GM12874 (cell line): ENCODE data around the gene TANC1.

ENCODE experiments used
- CTCF ChIP-seq: IDR thresholded peaks from 2 replicates; pipeline ENCODE4 v1.5.1; 2011; ENCODE audit warnings: low read depth, mild to moderate bottlenecking, control low read depth, low read length, moderate library complexity; ENCODE audit not compliant: insufficient read depth

TANC1 gene

GRCh38 chr2:159017837-159018236 is 49.4 kb downstream of the TANC1 start:
- no peak for TF ChIP-seq CTCF

GRCh38 chr2:159019021-159019420 is 50.6 kb downstream of the TANC1 start:
- TF ChIP-seq CTCF = no peak

DNA sequence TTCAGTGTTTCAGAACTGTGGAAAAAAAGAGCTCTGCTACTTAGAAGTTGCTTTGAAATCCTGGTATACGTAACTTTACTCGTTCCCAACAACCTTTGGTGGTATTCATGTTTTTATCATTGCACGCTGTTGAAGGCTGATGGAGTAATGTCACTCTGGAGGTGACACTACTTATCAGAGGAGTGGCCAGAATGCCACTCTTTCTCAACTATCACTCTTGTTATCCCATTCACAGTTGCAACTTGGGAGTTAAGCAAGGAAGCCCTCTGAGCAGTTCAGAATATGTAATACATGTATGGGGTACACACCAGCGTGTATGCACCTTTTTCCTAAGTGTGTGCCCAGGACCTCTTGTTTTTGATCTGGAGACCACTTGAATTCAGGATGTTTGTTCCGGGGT is 53.6 kb downstream of the TANC1 start:
- TF ChIP-seq CTCF = no peak

DNA sequence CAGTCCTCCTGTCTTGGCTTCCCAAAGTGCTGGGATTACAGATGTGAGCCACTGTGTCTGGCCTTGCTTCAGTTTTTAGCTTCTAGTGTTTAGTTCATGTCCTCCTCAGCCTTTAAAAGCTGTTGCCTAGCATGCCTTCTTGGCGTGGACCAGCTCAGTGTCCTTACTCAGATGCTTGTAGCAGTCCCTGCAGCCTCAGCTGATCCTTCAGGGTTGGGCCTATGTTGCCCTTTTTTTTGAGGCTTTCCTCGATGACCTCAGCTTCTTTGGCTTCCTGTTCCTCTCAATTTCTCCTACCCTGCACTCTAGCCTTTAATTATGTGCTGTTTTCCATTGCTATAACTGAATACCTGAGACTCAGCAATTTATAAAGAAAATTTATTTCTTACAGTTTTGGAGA is 57.7 kb downstream of the TANC1 start:
- TF ChIP-seq CTCF = no peak

- no peak for TF ChIP-seq CTCF
Observed at GRCh38 chr2:159028776-159029175, 60.3 kb downstream of the TANC1 start.

DNA sequence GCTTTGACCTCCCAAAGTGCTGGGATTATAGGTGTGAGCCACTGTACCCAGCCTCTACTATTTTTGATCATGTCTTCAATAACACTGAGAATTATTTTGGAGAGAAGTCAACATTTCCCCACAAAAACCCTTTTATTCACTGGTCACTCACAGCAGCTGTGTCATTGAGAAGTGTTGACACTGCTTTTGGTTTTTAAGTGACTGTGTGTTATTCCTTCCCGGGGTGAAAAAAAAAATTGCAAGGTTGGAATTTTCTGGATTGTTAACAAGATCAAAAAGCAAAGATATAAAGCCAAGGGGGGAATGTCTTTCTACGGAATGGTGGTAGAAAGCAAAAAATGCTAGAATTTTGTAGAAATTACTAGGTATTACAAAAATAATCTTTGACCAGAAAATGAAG is 61.5 kb downstream of the TANC1 start:
- no peak for TF ChIP-seq CTCF

DNA sequence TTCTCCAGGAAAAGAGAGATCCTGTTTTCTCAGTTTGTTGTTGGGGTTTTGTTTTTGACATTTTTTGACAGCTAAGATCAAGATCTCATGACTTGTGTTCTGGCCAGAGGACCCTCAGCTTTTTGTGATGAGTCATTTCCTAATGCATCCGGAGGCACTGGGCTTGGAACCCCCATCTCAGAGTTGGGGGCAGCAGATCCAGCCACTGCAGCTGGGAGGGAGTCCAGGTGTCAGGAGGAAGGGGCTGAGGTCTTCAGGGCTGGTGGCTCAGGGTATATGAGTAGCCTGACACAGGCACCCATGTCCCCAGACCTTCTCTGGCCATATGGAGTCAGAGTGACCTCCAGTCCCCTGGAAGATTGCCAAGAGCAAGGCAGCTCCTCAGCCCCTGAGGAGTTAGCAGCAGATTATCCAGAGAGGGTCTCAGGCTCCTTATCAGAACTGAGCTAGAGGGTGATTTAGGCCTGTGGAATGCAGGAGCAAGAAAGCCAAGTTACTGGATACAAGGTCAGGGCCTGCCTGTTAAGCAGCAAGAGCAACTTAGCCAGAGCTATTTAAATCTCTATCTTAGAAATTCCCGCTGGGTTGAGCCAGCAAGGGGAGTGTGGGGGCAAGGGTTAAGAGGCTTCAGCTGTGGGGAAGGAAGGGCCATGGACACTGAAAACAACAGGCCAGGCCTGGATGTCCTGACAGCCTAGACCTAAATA is 62.4 kb downstream of the TANC1 start:
- TF ChIP-seq CTCF = no peak

GRCh38 chr2:159032146-159032545 is 63.7 kb downstream of the TANC1 start:
- TF ChIP-seq CTCF = no peak
